ENCODE data around the gene TFF3.

Gene TFF3

GRCh38 chr21:42317826-42318746 is 2.9 kb upstream of the TFF3 start:
- Histone ChIP-seq H3K27ac (ENCODE audit: low read depth, low read length) (no peak overlapping the region), H3K27me3 (ENCODE audit: low read length) (no peaks in the 10 kb centered on the region), H3K79me2 (ENCODE audit: insufficient read depth, low read length) (no peaks in the 10 kb centered on the region), H3K4me2 (ENCODE audit: low read depth, low read length, poor library complexity, severe bottlenecking) (no peak overlapping the region), H3K9ac (ENCODE audit: low read length) (no peak overlapping the region), H2AFZ (ENCODE audit: low read depth, low read length, severe bottlenecking) (no peak overlapping the region), H3K9me2 (replicated peaks; ENCODE audit: insufficient read depth, low read length) (no peaks in the 10 kb centered on the region), H3K4me3 (ENCODE audit: insufficient read depth, low read length, poor library complexity, severe bottlenecking) (no peak overlapping the region), H3K36me3 (ENCODE audit: low read length) (no peaks in the 10 kb centered on the region), H4K20me1 (ENCODE audit: low read depth, low read length) (no peaks in the 10 kb centered on the region), H3F3A (ENCODE audit: insufficient read depth) (no peaks in the 10 kb centered on the region), H3K9me3 (ENCODE audit: insufficient read depth, low read length) (no peaks in the 10 kb centered on the region)
- TF ChIP-seq EZH2phosphoT487 (conservative IDR thresholded peaks at IDR 0.05; ENCODE audit: low read length) = no peak
- TF ChIP-seq, protein P1, sequence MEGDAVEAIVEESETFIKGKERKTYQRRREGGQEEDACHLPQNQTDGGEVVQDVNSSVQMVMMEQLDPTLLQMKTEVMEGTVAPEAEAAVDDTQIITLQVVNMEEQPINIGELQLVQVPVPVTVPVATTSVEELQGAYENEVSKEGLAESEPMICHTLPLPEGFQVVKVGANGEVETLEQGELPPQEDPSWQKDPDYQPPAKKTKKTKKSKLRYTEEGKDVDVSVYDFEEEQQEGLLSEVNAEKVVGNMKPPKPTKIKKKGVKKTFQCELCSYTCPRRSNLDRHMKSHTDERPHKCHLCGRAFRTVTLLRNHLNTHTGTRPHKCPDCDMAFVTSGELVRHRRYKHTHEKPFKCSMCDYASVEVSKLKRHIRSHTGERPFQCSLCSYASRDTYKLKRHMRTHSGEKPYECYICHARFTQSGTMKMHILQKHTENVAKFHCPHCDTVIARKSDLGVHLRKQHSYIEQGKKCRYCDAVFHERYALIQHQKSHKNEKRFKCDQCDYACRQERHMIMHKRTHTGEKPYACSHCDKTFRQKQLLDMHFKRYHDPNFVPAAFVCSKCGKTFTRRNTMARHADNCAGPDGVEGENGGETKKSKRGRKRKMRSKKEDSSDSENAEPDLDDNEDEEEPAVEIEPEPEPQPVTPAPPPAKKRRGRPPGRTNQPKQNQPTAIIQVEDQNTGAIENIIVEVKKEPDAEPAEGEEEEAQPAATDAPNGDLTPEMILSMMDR (IDR thresholded peaks at IDR 0.05; ENCODE audit: insufficient read depth, low read length, poor library complexity, severe bottlenecking) = no peak

DNA sequence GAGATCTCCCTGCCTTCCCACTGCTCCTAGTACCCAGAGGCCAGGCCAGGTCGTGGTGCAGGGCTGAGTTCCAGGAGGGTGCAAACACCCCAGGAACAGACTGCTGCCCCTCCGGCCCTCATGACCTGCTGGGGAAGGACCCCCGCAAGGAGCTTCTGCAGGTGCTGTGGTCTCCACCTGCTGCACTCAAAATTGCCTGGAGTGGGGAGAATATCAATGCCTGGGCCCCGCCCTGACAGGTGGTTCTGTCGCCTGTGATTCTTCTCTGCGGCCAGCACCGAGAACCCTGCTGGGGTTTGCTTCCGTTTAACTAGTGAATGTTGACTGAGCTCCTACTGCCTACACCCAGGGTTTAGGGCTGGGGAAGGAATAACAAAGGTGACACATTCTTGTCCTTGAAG is 2.1 kb upstream of the TFF3 start:
- Histone ChIP-seq H3F3A (ENCODE audit: insufficient read depth) (no peaks in the 10 kb centered on the region), H4K20me1 (ENCODE audit: low read depth, low read length) (no peaks in the 10 kb centered on the region), H3K9me3 (ENCODE audit: insufficient read depth, low read length) (no peaks in the 10 kb centered on the region), H3K79me2 (ENCODE audit: insufficient read depth, low read length) (no peaks in the 10 kb centered on the region), H3K9ac (ENCODE audit: low read length) (no peak overlapping the region), H3K4me2 (ENCODE audit: low read depth, low read length, poor library complexity, severe bottlenecking) (no peak overlapping the region), H3K36me3 (ENCODE audit: low read length) (no peaks in the 10 kb centered on the region), H3K27ac (ENCODE audit: low read depth, low read length) (no peak overlapping the region), H3K9me2 (replicated peaks; ENCODE audit: insufficient read depth, low read length) (no peaks in the 10 kb centered on the region), H3K27me3 (ENCODE audit: low read length) (no peaks in the 10 kb centered on the region), H3K4me3 (ENCODE audit: insufficient read depth, low read length, poor library complexity, severe bottlenecking) (no peak overlapping the region), H2AFZ (ENCODE audit: low read depth, low read length, severe bottlenecking) (no peak overlapping the region)
- TF ChIP-seq, protein P1 (IDR thresholded peaks at IDR 0.05; ENCODE audit: insufficient read depth, low read length, poor library complexity, severe bottlenecking) = no peak
- no peak for TF ChIP-seq EZH2phosphoT487 (conservative IDR thresholded peaks at IDR 0.05; ENCODE audit: low read length)

DNA sequence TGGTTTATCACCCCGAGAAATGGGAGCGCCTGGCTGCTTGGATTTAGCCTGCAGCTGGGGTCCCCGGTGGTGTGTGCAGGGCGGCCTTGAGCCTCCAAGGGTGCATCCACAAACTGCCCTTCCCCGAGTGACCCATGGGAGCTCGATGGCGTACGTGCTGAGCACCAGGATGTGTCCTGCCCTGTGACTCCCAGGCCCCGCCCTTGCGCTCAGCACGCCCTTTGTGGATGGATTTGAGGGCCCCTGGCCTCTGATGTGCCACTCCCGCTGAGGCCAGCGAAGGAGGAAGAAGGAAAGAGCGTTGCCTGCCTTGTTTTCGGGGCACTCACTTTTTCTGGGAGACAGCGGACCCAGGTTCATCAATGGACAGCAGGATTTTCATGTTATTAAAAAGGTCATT is 1.7 kb upstream of the TFF3 start:
- Histone ChIP-seq H2AFZ (ENCODE audit: low read depth, low read length, severe bottlenecking) (no peak overlapping the region), H3K27me3 (ENCODE audit: low read length) (no peaks in the 10 kb centered on the region), H3F3A (ENCODE audit: insufficient read depth) (no peaks in the 10 kb centered on the region), H3K27ac (ENCODE audit: low read depth, low read length) (no peak overlapping the region), H3K79me2 (ENCODE audit: insufficient read depth, low read length) (no peaks in the 10 kb centered on the region), H3K4me2 (ENCODE audit: low read depth, low read length, poor library complexity, severe bottlenecking) (no peak overlapping the region), H3K9me2 (replicated peaks; ENCODE audit: insufficient read depth, low read length) (no peaks in the 10 kb centered on the region), H3K9ac (ENCODE audit: low read length) (no peak overlapping the region), H3K9me3 (ENCODE audit: insufficient read depth, low read length) (no peaks in the 10 kb centered on the region), H4K20me1 (ENCODE audit: low read depth, low read length) (no peaks in the 10 kb centered on the region), H3K36me3 (ENCODE audit: low read length) (no peaks in the 10 kb centered on the region), H3K4me3 (ENCODE audit: insufficient read depth, low read length, poor library complexity, severe bottlenecking) (no peak overlapping the region)
- no peak for TF ChIP-seq EZH2phosphoT487 (conservative IDR thresholded peaks at IDR 0.05; ENCODE audit: low read length)
- TF ChIP-seq, protein P1 (IDR thresholded peaks at IDR 0.05; ENCODE audit: insufficient read depth, low read length, poor library complexity, severe bottlenecking) = no peak

Data from SU-DHL-6 (cell line).